Smooth muscle cell (in vitro differentiated cells): ENCODE measurements around the gene PDE6C. TPM values are rescaled to one million over a fixed set of nuclear protein-coding genes. Genes with fewer than 3 reads are reported as not detected.

Experiments
- DNase-seq: peaks from one replicate; lab custom pipeline; 2025; ENCODE audit not compliant: unreplicated experiment; lab: John Stamatoyannopoulos, UW
- H2AFZ ChIP-seq: fragments of 200-600 bp; sonication (generic); 2 replicates; pipeline ENCODE4 v1.6.0; 2016; ENCODE audit warnings: antibody characterized with exemption, low read depth, mild to moderate bottlenecking
- H3F3A ChIP-seq: fragments of 200-600 bp; sonication (generic); 2 replicates; pipeline ENCODE4 v1.6.0; 2017; ENCODE audit warnings: antibody characterized with exemption, low read depth
- H3K27ac ChIP-seq: fragments of 200-600 bp; sonication (generic); 2 replicates; pipeline ENCODE4 v1.5.1; 2016; ENCODE audit warnings: low read depth, mild to moderate bottlenecking
- H3K27me3 ChIP-seq: fragments of 200-600 bp; sonication (generic); 2 replicates; pipeline ENCODE4 v1.6.1; 2016; ENCODE audit warnings: low read depth, mild to moderate bottlenecking
- H3K36me3 ChIP-seq: fragments of 200-600 bp; sonication (generic); 2 replicates; pipeline ENCODE4 v1.5.1; 2016; ENCODE audit warnings: low read depth
- H3K4me1 ChIP-seq: fragments of 200-600 bp; sonication (generic); 2 replicates; pipeline ENCODE4 v1.5.1; 2016; ENCODE audit warnings: low read depth
- H3K4me2 ChIP-seq: fragments of 200-600 bp; sonication (generic); 2 replicates; pipeline ENCODE4 v1.6.0; 2016; ENCODE audit warnings: mild to moderate bottlenecking
- H3K4me3 ChIP-seq: fragments of 200-600 bp; sonication (generic); 2 replicates; pipeline ENCODE4 v1.5.1; 2016; ENCODE audit warnings: mild to moderate bottlenecking
- H3K79me2 ChIP-seq: fragments of 200-600 bp; sonication (generic); 2 replicates; pipeline ENCODE4 v1.6.0; 2016; ENCODE audit warnings: low read depth, mild to moderate bottlenecking
- H3K9ac ChIP-seq: fragments of 200-600 bp; sonication (generic); 2 replicates; pipeline ENCODE4 v1.6.0; 2016; ENCODE audit warnings: low read depth
- H3K9me3 ChIP-seq: fragments of 200-600 bp; sonication (generic); replicated peaks from 2 replicates; pipeline ENCODE4 v1.5.1; 2016; ENCODE audit warnings: low read depth
- H4K20me1 ChIP-seq: fragments of 200-600 bp; sonication (generic); 2 replicates; pipeline ENCODE4 v1.6.0; 2016; ENCODE audit warnings: low read depth
- CTCF ChIP-seq: fragments of 200-600 bp; sonication (generic); IDR thresholded peaks from 2 replicates; pipeline ENCODE4 v1.5.1; 2017; ENCODE audit warnings: borderline replicate concordance, mild to moderate bottlenecking, antibody characterized with exemption; ENCODE audit not compliant: insufficient read depth, poor library complexity, severe bottlenecking
- WGBS: methylation state at CpG from one replicate; pipeline ENCODE4 v1.1.7; 2016; ENCODE audit warnings: low lambda C conversion rate; 5-methylcytosine and 5-hydroxymethylcytosine counted together
- polyA plus RNA-seq: library from polyadenylated mRNA; unstranded; fragments of >200 nt; fragmentation: Nextera tagmentation; extraction: Ambion mirVana; gene quantifications from 2 replicates; pipeline ENCODE4 v1.2.1, GENCODE V29; 2016
- total RNA-seq: library from RNA; depleted of rRNA; stranded (reverse); fragments of >200 nt; gene quantifications from 2 replicates; pipeline ENCODE4 v1.2.3, GENCODE V29; 2014

PDE6C gene
- total and polyA plus RNA-seq, 2 experiments from 2014 or later = not detected

GRCh38 chr10:93591065-93591808 lies 21.1 kb upstream of the PDE6C start:
- no peak overlapping the region for H3K27ac ChIP-seq
- no peak overlapping the region for H2AFZ ChIP-seq
- no peak for DNase-seq
- H3K4me1 ChIP-seq = peaks cover 5% of the 10 kb centered on the region
- H3K27me3 ChIP-seq = no peaks in the 10 kb centered on the region
- no peaks in the 10 kb centered on the region for H3K79me2 ChIP-seq
- H3K4me3 ChIP-seq = no peak overlapping the region
- no peaks in the 10 kb centered on the region for H3K36me3 ChIP-seq
- H3K9ac ChIP-seq = no peak overlapping the region
- no peak overlapping the region for H3K4me2 ChIP-seq
- H3K9me3 ChIP-seq = no peaks in the 10 kb centered on the region
- H3F3A ChIP-seq = no peaks in the 10 kb centered on the region
- 74% methylated on average over 8 of the region's 8 CpGs for WGBS
- no peak for TF ChIP-seq CTCF
- H4K20me1 ChIP-seq = no peaks in the 10 kb centered on the region

- Histone ChIP-seq H3K27ac (no peak overlapping the region), H3K4me2 (no peak overlapping the region), H3K9ac (no peak overlapping the region), H3K79me2 (no peaks in the 10 kb centered on the region), H3K4me3 (no peak overlapping the region), H3K27me3 (no peaks in the 10 kb centered on the region), H3F3A (no peaks in the 10 kb centered on the region), H4K20me1 (no peaks in the 10 kb centered on the region), H3K4me1 (peaks cover 5% of the 10 kb centered on the region), H2AFZ (no peak overlapping the region), H3K9me3 (no peaks in the 10 kb centered on the region), H3K36me3 (no peaks in the 10 kb centered on the region)
- 88% methylated on average over 4 of the region's 4 CpGs for WGBS
- TF ChIP-seq CTCF = no peak
- DNase-seq = no peak
These were observed 19.1 kb upstream of the PDE6C start for GRCh38 chr10:93593254-93593653.

- H3K9ac ChIP-seq = no peak overlapping the region
- H3K36me3 ChIP-seq = no peaks in the 10 kb centered on the region
- no peak overlapping the region for H3K4me3 ChIP-seq
- no peak overlapping the region for H2AFZ ChIP-seq
- no peaks in the 10 kb centered on the region for H3F3A ChIP-seq
- no peaks in the 10 kb centered on the region for H3K9me3 ChIP-seq
- no peaks in the 10 kb centered on the region for H3K27me3 ChIP-seq
- TF ChIP-seq CTCF = no peak
- no peaks in the 10 kb centered on the region for H3K79me2 ChIP-seq
- DNase-seq = no peak
- H3K4me1 ChIP-seq = peaks cover 5% of the 10 kb centered on the region
- WGBS = 92% methylated on average over 18 of the region's 18 CpGs
- H4K20me1 ChIP-seq = no peaks in the 10 kb centered on the region
- no peak overlapping the region for H3K4me2 ChIP-seq
- no peak overlapping the region for H3K27ac ChIP-seq
These were observed 18.6 kb upstream of the PDE6C start for GRCh38 chr10:93593749-93594148.

GRCh38 chr10:93594518-93594917 lies 17.8 kb upstream of the PDE6C start:
- Histone ChIP-seq H3K4me3 (no peak overlapping the region), H3K27me3 (peaks cover 7% of the 10 kb centered on the region), H3K36me3 (no peaks in the 10 kb centered on the region), H3F3A (no peaks in the 10 kb centered on the region), H3K9me3 (no peaks in the 10 kb centered on the region), H2AFZ (no peak overlapping the region), H3K4me1 (peaks cover 5% of the 10 kb centered on the region), H3K79me2 (no peaks in the 10 kb centered on the region), H4K20me1 (no peaks in the 10 kb centered on the region), H3K27ac (no peak overlapping the region), H3K4me2 (no peak overlapping the region), H3K9ac (no peak overlapping the region)
- no peak for TF ChIP-seq CTCF
- 83% methylated on average over 7 of the region's 7 CpGs for WGBS
- no peak for DNase-seq
